Calu3 (cell line): ENCODE results near the gene INSL6. TPM values are rescaled to one million over a fixed set of nuclear protein-coding genes. Genes with fewer than 3 reads are reported as not detected.

ENCODE experiments used
- BruUV-seq: library from RNA; stranded (reverse); fragments of 400-500 nt; replicated peaks from 2 replicates; lab custom pipeline; 2021; lab: Mats Ljungman, UMichigan
- CTCF ChIA-PET: fragments of 300-600 bp; sonication (Branson Sonifier 250); formaldehyde crosslinking; loops from one replicate; lab custom pipeline; 2022; ENCODE audit warnings: antibody characterized with exemption; lab: Charles Lee
- DNase-seq: peaks from one replicate; pipeline ENCODE4 v3.0.0; 2022
- H3K27ac Mint-ChIP-seq: one replicate; pipeline ENCODE4 v1.8.0; 2022; ENCODE audit warnings: mixed read lengths; ENCODE audit not compliant: unreplicated experiment
- H3K27me3 Mint-ChIP-seq: one replicate; pipeline ENCODE4 v1.8.0; 2022; ENCODE audit warnings: mixed read lengths; ENCODE audit not compliant: unreplicated experiment
- H3K36me3 Mint-ChIP-seq: one replicate; pipeline ENCODE4 v1.8.0; 2022; ENCODE audit warnings: mild to moderate bottlenecking, moderate library complexity, mixed read lengths; ENCODE audit not compliant: insufficient read depth, unreplicated experiment
- H3K4me1 Mint-ChIP-seq: one replicate; pipeline ENCODE4 v1.8.0; 2022; ENCODE audit warnings: mild to moderate bottlenecking, low read depth, mixed read lengths; ENCODE audit not compliant: unreplicated experiment
- H3K4me3 Mint-ChIP-seq: one replicate; pipeline ENCODE4 v1.8.0; 2022; ENCODE audit warnings: mild to moderate bottlenecking, low read depth, moderate library complexity, mixed read lengths; ENCODE audit not compliant: unreplicated experiment
- H3K9me3 Mint-ChIP-seq: one replicate; pipeline ENCODE4 v1.8.0; 2022; ENCODE audit warnings: low read depth, mixed read lengths; ENCODE audit not compliant: unreplicated experiment
- intact Hi-C: fragments of 100-400 bp; cut with micrococcal nuclease; formaldehyde crosslinking; loops from one replicate; pipeline ENCODE4 v1.10.0; 2022; ENCODE audit not compliant: unreplicated experiment
- total RNA-seq: library from RNA; stranded (reverse); gene quantifications from 2 replicates; pipeline ENCODE4 v1.2.3, GENCODE V29; 2022
- TF ChIP-seq, protein P1 (sequence below): fragments of 200-600 bp; IDR thresholded peaks from one replicate; pipeline ENCODE4 v1.8.0; 2022; ENCODE audit warnings: antibody characterized with exemption; ENCODE audit not compliant: unreplicated experiment

The INSL6 gene
- total RNA-seq, 1 experiment from 2014 or later: not detected

DNA sequence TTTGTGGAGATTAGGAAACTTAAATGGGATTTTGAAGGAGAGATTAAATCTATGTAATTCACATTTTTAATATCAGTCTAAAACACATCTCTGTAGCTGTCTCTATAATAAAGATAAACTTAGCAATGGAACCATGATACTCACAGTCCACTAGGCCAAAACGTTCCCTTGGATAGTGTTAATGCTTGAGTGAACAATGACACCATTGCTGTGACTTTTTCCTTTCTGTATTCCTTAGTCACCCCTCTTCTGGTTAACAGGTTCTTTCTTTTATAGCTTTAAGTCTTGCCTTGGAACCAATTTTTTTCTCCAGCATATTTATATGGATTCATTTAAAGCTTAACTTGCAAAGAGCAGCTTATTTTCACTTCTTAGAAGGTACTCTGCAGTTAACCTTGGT is 63.3 kb downstream of the INSL6 start:
- H3K27me3 Mint-ChIP-seq: no peaks in the 10 kb centered on the region
- no peaks in the 10 kb centered on the region for H3K4me1 Mint-ChIP-seq
- intact Hi-C loops: no loop called here
- no peak overlapping the region for H3K27ac Mint-ChIP-seq
- no TSS peak for BruUV-seq
- TF ChIP-seq, protein P1, sequence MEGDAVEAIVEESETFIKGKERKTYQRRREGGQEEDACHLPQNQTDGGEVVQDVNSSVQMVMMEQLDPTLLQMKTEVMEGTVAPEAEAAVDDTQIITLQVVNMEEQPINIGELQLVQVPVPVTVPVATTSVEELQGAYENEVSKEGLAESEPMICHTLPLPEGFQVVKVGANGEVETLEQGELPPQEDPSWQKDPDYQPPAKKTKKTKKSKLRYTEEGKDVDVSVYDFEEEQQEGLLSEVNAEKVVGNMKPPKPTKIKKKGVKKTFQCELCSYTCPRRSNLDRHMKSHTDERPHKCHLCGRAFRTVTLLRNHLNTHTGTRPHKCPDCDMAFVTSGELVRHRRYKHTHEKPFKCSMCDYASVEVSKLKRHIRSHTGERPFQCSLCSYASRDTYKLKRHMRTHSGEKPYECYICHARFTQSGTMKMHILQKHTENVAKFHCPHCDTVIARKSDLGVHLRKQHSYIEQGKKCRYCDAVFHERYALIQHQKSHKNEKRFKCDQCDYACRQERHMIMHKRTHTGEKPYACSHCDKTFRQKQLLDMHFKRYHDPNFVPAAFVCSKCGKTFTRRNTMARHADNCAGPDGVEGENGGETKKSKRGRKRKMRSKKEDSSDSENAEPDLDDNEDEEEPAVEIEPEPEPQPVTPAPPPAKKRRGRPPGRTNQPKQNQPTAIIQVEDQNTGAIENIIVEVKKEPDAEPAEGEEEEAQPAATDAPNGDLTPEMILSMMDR: no peak
- no peak overlapping the region for H3K4me3 Mint-ChIP-seq
- no peak for DNase-seq
- CTCF ChIA-PET: no interaction called here
- no peaks in the 10 kb centered on the region for H3K36me3 Mint-ChIP-seq
- no peaks in the 10 kb centered on the region for H3K9me3 Mint-ChIP-seq

DNA sequence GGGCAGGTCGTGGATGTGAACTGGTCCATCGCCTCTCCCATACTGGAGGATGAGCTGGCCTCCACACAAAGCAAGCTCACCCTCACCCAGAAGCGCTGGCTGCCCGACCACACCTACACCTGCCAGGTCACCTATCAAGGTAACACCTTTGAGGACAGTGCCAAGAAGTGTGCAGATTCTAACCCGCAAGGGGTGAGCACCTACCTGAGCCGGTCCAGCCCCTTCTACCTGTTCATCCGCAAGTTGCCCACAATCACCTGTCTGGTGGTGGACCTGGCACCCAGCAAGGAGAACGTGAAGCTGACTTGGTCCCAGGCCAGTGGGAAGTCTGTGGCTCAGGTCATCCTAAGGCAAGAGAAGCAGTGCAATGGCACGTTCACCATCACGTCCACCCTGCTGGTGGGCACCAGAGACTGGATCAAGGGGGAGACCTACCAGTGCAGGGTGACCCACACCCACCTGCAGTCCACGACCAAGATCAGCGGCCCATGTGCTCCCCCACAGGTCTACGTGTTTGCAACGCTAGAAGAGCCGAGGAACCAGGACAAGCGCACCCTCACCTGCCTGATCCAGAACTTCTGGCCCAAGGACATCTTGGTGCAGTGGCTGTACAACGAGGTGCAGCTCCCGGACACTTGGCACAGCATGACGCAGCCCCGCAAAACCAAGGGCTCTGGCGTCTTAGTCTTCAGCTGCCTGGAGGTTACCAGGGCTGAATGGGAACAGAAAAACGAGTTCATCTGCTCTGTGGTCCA is 71.3 kb downstream of the INSL6 start:
- no peaks in the 10 kb centered on the region for H3K36me3 Mint-ChIP-seq
- TF ChIP-seq, protein P1: no peak
- CTCF ChIA-PET: no interaction called here
- H3K27ac Mint-ChIP-seq: no peak overlapping the region
- intact Hi-C loops: no loop called here
- no TSS peak for BruUV-seq
- no peaks in the 10 kb centered on the region for H3K4me1 Mint-ChIP-seq
- no peaks in the 10 kb centered on the region for H3K9me3 Mint-ChIP-seq
- no peak overlapping the region for H3K4me3 Mint-ChIP-seq
- DNase-seq: no peak
- H3K27me3 Mint-ChIP-seq: no peaks in the 10 kb centered on the region

Other genes with a start within 250 kb of the INSL6 start
- 6.3 and 9.2 TPM in 2 replicates for gene JAK2, start 200.4 kb downstream of the INSL6 start, total RNA-seq
- gene INSL4, start 45.8 kb upstream of the INSL6 start, total RNA-seq: 0.44 and 0.54 TPM in 2 replicates
- gene RLN2, start 119.1 kb upstream of the INSL6 start, total RNA-seq: 2.2 and 2.4 TPM in 2 replicates
- gene RLN1, start 154.2 kb upstream of the INSL6 start, total RNA-seq: not detected in 2 replicates